NCI-H446 (cell line): Measurements from ENCODE around the gene PIAS4.

Source experiments
- DNase-seq, 2 experiments: peaks; one replicate each; lab custom pipeline; 2025; lab: John Stamatoyannopoulos, UW

PIAS4 gene

GRCh38 chr19:4059891-4060620 is 52.5 kb downstream of the PIAS4 start:
- no peak for DNase-seq

GRCh38 chr19:4060621-4061177 is 53.2 kb downstream of the PIAS4 start:
- no peak for DNase-seq

DNA sequence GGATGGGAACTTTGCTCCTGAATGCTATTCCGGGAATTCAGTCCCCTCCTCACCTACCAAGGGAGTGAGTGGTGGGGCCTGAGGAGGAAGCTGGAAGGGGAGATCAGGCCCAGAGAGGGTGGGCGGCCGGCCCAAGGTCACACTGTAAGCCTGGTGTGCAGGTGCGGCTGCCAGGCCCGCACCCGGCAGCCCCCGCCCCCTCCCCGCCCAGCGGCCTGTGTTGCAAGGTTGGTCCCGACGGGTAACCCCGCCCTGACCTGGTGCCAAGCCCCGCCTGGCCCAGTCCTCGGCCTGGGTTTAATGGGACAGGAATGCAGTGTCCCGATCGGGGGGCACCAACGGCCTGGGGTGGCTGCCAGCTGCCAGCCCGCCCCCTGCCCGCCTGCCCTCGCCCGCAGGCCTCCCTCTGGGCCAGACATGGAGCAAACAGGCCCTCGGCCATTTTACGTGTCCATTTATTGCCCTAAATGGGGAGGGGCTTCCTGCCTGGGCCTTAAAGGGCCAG is 53.7 kb downstream of the PIAS4 start:
- no peak for DNase-seq

GRCh38 chr19:4061683-4062418 is 54.3 kb downstream of the PIAS4 start:
- no peak for DNase-seq

DNA sequence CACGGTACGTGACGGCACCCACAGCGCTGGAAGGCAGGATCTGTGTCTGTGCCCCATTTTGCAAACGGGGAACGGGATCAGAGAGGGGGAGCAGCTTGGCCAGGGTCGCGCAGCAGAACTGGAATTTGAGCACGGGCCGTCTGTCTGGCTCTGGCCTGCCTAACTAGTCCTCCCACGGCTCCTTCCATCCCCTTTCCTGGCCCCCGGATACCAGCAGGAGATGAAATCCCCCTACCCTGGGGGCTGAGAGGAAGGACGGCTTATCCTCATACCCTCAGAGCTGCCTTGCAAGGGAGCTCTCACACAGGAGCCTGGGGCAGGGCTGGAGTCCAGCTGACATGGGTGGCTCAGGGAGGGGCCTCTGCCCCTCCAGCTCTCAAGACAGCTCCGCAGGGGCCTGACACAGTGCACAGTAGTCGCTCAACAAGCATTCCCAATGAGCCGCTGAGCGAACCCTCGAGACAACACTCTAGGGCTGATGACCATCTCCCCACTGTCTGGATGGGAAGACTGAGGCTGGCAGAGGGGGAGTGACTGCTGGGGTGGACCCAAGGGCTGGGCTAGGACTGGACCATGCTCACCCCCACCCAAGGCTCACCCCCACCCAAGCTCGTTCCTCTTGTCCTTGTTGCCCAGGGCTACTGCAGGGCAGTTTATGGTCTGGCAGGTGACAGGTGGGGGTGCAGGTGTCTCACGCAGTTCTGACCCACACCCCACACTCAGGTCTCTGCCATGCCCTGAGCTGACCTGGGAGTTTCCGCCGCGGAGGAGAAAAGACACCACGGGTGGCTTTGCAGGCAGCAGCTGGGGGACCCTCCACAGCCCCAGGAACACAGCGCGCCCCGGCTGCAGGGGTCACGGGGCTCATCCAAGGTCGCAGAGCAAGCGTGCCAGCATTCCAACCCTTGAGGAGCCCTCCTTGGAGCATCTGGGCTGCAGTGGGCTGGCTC is 55.2 kb downstream of the PIAS4 start:
- no peak for DNase-seq

GRCh38 chr19:4063369-4064148 is 56.0 kb downstream of the PIAS4 start:
- DNase-seq: no peak

- DNase-seq: no peak
These were observed 56.6 kb downstream of the PIAS4 start for GRCh38 chr19:4064149-4064495.

- DNase-seq: peak in 1 of 2 experiments; percentile 40
These were observed 57.1 kb downstream of the PIAS4 start for GRCh38 chr19:4064496-4065260.

DNA sequence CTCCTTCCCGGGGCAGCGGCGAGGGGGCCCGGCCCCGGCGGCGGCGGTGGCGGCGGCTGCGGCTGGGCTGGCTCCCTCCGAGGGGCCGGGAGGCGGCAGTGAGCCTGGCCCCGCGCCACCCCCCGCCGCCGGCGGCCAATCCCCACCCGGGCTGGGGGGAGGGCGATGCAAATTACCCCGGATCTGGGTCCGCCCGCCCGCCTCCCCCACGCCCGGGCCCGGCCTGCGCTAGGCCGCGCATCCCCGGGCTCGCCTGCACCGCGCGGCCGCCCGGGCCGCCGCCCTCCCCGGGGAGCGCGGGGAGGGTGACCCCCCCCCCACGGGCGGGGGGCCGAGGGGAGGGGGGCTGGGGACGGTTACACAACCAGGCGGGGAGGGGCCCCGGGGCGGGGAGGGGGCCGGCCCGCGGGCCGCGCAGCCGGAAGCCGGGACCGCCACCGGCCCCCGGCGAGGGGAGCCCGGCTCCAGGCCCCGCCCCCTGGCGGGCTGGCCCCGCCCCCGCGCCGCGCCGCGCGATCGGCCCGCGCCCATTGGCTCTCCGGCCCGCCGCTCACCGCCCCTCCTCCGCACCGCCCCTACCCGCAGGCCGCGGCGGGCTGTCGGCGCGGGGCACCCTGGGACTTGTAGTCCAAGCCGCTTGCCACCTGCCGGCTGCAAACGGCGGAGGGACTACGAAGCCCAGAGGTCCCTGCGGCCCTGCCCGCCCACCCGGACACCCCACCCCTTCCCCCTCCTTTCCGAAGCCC is 58.1 kb downstream of the PIAS4 start:
- peak; percentile 85 to 98 for DNase-seq

GRCh38 chr19:4066176-4066606 is 58.7 kb downstream of the PIAS4 start:
- no peak for DNase-seq

DNA sequence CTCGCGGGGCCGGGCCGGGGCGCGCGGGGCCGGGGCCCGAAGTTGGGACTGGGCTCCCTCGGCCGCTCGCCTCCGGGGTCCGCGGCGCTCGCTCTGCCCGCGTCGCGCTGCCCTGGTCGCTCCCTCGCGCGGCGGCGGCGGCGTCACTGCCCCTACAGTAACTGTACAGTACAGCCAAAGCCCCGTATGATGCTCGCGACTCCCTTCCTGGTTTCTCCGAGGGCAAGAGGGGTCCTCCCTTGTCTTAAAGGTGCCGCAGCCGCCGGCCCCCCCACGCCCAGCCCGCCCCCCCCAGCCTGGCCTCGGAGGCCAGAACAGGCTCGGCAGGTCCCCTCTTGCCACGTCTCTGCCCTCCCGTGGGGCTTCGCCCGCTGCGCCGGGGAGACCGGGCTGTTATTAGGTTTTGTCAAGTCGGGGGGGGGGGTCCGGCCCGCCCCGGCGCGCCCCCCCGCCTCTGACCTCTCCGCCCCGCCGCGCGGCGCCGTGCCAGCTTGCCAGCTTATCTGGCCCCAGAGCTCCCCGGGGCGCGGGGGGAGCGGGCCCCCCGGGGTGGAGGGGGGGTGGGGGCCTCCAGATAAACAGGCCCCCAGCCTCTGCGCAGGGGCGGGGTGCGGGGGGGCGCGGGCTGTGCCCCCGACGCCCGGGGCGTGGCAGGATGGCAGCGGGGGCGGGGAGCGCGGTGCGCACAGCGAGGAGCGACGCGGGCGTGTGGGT is 59.3 kb downstream of the PIAS4 start, which contains the start of gene ZBTB7A:
Gene ZBTB7A (minus strand): TSS at position 218 of the 714 bp plus-strand sequence. CDS start 11,667 bp downstream, outside the sequence.
- DNase-seq: peak in 1 of 2 experiments; percentile 60

- DNase-seq: no peak
These were observed 60.0 kb downstream of the PIAS4 start for GRCh38 chr19:4067396-4068046.

- DNase-seq: no peak
These were observed 60.8 kb downstream of the PIAS4 start for GRCh38 chr19:4068047-4068966.

DNA sequence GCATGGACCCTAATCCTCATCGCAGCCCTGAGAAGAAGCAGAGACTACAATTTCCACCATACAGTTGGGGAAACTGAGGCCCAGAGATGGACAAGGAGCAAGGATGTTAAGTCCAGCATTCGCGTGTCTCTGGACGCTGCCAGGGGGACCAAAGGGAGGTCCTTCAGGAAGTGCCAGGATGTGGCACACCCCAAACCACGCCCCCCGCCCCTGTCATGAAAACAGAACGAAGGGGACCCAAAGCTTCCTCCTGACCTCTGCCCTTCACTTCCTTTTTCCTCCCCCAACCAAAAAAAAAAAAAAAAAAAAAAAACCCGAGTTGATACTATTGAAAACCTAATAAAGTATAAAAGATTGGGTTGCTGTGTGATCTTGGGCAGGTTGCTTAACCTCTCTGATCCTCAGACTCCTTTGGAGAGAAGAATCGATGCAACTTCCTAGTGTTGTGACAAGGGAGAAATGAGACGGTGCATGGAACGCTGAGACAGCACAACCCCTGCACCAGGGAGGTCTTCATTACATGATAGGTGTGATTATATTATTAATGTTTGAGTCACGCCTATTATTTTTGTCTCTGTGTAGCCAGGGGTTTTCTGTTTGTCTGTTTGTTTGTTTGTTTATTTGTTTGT is 61.9 kb downstream of the PIAS4 start:
- DNase-seq: no peak

DNA sequence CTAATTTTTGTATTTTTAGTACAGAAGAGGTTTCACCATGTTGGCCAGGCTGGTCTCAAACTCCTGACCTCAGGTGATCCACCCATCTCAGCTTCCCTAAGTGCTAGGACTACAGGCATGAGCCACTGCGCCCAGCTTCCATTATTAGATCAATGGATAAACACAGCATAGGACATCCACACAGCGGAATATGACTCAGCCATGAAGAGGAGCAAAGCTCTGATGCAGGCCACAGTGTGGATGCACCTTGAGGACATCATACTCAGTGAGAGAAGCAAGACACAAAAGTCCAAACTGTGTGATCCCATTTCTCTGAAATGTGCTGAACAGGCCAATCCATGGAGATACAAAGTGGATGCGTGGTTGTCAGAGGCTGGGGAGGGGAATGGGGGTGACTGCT is 64.1 kb downstream of the PIAS4 start:
- no peak for DNase-seq

- DNase-seq: no peak
These were observed 67.8 kb downstream of the PIAS4 start for GRCh38 chr19:4075373-4075772.

DNA sequence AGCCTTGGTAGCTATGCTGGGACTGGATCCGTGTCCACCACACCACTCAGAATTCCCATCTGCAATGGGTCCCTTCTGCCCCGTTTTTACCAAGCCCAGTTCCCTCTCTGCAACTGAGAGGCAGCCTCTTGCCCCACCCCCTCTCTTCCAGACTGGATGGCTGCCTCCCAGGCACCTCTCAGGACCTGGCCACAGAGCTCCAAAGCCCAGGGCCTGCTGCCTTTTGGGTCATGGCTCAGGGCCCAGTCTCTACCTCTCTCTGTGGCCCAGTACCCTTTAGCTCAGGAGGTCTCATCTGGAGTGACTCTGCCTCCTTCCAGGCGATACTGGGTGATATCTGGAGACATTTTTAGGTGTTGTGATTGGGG is 69.5 kb downstream of the PIAS4 start:
- DNase-seq: no peak
